HG03432 (cell line): ENCODE results near the gene TUT1.
"Not testable (repeated sequence)": the region's sequence is repeated elsewhere in the genome, so short reads cannot be mapped to it uniquely, and the experiment has no call there.

Source experiments
- ATAC-seq: cut with Tn5 transposase; IDR thresholded peaks from one replicate; pipeline ENCODE4 v1.9.1; 2021; ENCODE audit warnings: mild to moderate bottlenecking, moderate library complexity; ENCODE audit not compliant: unreplicated experiment

TUT1 gene

GRCh38 chr11:62580959-62581715 lies 10.2 kb downstream of the TUT1 start:
- ATAC-seq: no peak

- ATAC-seq: no peak
Observed at GRCh38 chr11:62579252-62579651, 12.1 kb downstream of the TUT1 start.

- no peak for ATAC-seq
Observed at GRCh38 chr11:62578541-62578940, 12.8 kb downstream of the TUT1 start.

GRCh38 chr11:62577046-62577714 lies 14.1 kb downstream of the TUT1 start:
- ATAC-seq: no peak

- no peak for ATAC-seq
Observed at GRCh38 chr11:62575837-62576236, 15.5 kb downstream of the TUT1 start.

- no peak for ATAC-seq
Observed at GRCh38 chr11:62575156-62575555, 16.2 kb downstream of the TUT1 start.

- peak; percentile 24 for ATAC-seq
Observed at GRCh38 chr11:62574363-62575071, 16.8 kb downstream of the TUT1 start.

GRCh38 chr11:62573592-62574362 lies 17.5 kb downstream of the TUT1 start, which contains the start of gene EEF1G:
EEF1G (minus strand) TSS chr11:62573891; CDS start chr11:62573842, 49 bp downstream.
- ATAC-seq: peak; percentile 85

GRCh38 chr11:62573006-62573591 lies 18.2 kb downstream of the TUT1 start:
- no peak for ATAC-seq

GRCh38 chr11:62572431-62572830 lies 18.9 kb downstream of the TUT1 start:
- ATAC-seq: no peak

- ATAC-seq: not testable (repeated sequence)
Observed at GRCh38 chr11:62571493-62571892, 19.8 kb downstream of the TUT1 start.

- ATAC-seq: not testable (repeated sequence)
Observed at GRCh38 chr11:62570903-62571302, 20.4 kb downstream of the TUT1 start.

- no peak for ATAC-seq
Observed at GRCh38 chr11:62569611-62570010, 21.7 kb downstream of the TUT1 start.

GRCh38 chr11:62567018-62567633 lies 24.2 kb downstream of the TUT1 start:
- no peak for ATAC-seq

GRCh38 chr11:62566247-62566646 lies 25.1 kb downstream of the TUT1 start:
- no peak for ATAC-seq

GRCh38 chr11:62565100-62565802 lies 26.1 kb downstream of the TUT1 start:
- no peak for ATAC-seq

- not testable (repeated sequence) for ATAC-seq
Observed at GRCh38 chr11:62561677-62562230, 29.6 kb downstream of the TUT1 start.

- ATAC-seq: no peak
Observed at GRCh38 chr11:62560566-62561103, 30.7 kb downstream of the TUT1 start.

- not testable (repeated sequence) for ATAC-seq
Observed at GRCh38 chr11:62559626-62560025, 31.7 kb downstream of the TUT1 start.
